KMS-11 (cell line): ENCODE data around the gene SLC35F3.

ENCODE experiments used
- H2AFZ ChIP-seq: fragments of 200-600 bp; sonication (generic); 2 replicates; pipeline ENCODE4 v1.6.1; 2016; ENCODE audit warnings: antibody characterized with exemption, mixed run types, low read depth
- H3K27ac ChIP-seq: fragments of 200-600 bp; sonication (generic); 2 replicates; pipeline ENCODE4 v1.6.1; 2016; ENCODE audit warnings: mild to moderate bottlenecking, mixed run types
- H3K27me3 ChIP-seq: fragments of 200-600 bp; sonication (generic); 2 replicates; pipeline ENCODE4 v1.6.1; 2017; ENCODE audit warnings: mild to moderate bottlenecking, low read depth, mixed run types, moderate library complexity; ENCODE audit not compliant: insufficient read depth
- H3K36me3 ChIP-seq: fragments of 200-600 bp; sonication (generic); 2 replicates; pipeline ENCODE4 v1.6.1; 2017; ENCODE audit warnings: mild to moderate bottlenecking, mixed run types; ENCODE audit not compliant: insufficient read depth
- H3K4me1 ChIP-seq: fragments of 200-600 bp; sonication (generic); 2 replicates; pipeline ENCODE4 v1.6.1; 2016; ENCODE audit warnings: mild to moderate bottlenecking, low read depth, mixed run types; ENCODE audit not compliant: poor library complexity, severe bottlenecking
- H3K4me2 ChIP-seq: fragments of 200-600 bp; sonication (generic); 2 replicates; pipeline ENCODE4 v1.7.0; 2016; ENCODE audit warnings: mild to moderate bottlenecking, mixed run types
- H3K4me3 ChIP-seq: fragments of 200-600 bp; sonication (generic); IDR thresholded peaks from 2 replicates; pipeline ENCODE4 v1.6.1; 2017; ENCODE audit warnings: low read depth, low read length, mixed read lengths; ENCODE audit not compliant: insufficient read depth
- H3K79me2 ChIP-seq: fragments of 200-600 bp; sonication (generic); 2 replicates; pipeline ENCODE4 v1.6.1; 2016; ENCODE audit warnings: low read depth, mixed run types; ENCODE audit not compliant: insufficient read depth
- H3K9ac ChIP-seq: fragments of 200-600 bp; sonication (generic); 2 replicates; pipeline ENCODE4 v1.6.1; 2016; ENCODE audit warnings: mild to moderate bottlenecking, mixed run types
- H4K20me1 ChIP-seq: fragments of 200-600 bp; sonication (generic); 2 replicates; pipeline ENCODE4 v1.6.1; 2016; ENCODE audit warnings: mild to moderate bottlenecking, mixed run types; ENCODE audit not compliant: insufficient read depth
- TF ChIP-seq, protein P1 (sequence below): fragments of 200-600 bp; sonication (generic); conservative IDR thresholded peaks from 2 replicates; pipeline ENCODE4 v1.6.1; 2017; ENCODE audit warnings: low read depth, mild to moderate bottlenecking, antibody characterized with exemption, low read length, moderate library complexity, mixed read lengths

Gene SLC35F3

GRCh38 chr1:233959102-233959501, 54.6 kb downstream of the SLC35F3 start:
- TF ChIP-seq, protein P1, sequence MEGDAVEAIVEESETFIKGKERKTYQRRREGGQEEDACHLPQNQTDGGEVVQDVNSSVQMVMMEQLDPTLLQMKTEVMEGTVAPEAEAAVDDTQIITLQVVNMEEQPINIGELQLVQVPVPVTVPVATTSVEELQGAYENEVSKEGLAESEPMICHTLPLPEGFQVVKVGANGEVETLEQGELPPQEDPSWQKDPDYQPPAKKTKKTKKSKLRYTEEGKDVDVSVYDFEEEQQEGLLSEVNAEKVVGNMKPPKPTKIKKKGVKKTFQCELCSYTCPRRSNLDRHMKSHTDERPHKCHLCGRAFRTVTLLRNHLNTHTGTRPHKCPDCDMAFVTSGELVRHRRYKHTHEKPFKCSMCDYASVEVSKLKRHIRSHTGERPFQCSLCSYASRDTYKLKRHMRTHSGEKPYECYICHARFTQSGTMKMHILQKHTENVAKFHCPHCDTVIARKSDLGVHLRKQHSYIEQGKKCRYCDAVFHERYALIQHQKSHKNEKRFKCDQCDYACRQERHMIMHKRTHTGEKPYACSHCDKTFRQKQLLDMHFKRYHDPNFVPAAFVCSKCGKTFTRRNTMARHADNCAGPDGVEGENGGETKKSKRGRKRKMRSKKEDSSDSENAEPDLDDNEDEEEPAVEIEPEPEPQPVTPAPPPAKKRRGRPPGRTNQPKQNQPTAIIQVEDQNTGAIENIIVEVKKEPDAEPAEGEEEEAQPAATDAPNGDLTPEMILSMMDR = no peak
- H2AFZ ChIP-seq = no peak overlapping the region
- H3K79me2 ChIP-seq = no peaks in the 10 kb centered on the region
- no peaks in the 10 kb centered on the region for H3K4me1 ChIP-seq
- no peaks in the 10 kb centered on the region for H3K27me3 ChIP-seq
- no peak overlapping the region for H3K4me2 ChIP-seq
- H3K9ac ChIP-seq = no peak overlapping the region
- no peaks in the 10 kb centered on the region for H4K20me1 ChIP-seq
- H3K4me3 ChIP-seq = no peak overlapping the region
- no peaks in the 10 kb centered on the region for H3K36me3 ChIP-seq
- no peak overlapping the region for H3K27ac ChIP-seq

GRCh38 chr1:233959971-233960370, 55.5 kb downstream of the SLC35F3 start:
- Histone ChIP-seq H3K27me3 (no peaks in the 10 kb centered on the region), H3K9ac (no peak overlapping the region), H3K4me2 (no peak overlapping the region), H3K27ac (no peak overlapping the region), H3K4me3 (no peak overlapping the region), H2AFZ (no peak overlapping the region), H4K20me1 (no peaks in the 10 kb centered on the region), H3K36me3 (no peaks in the 10 kb centered on the region), H3K4me1 (no peaks in the 10 kb centered on the region), H3K79me2 (no peaks in the 10 kb centered on the region)
- TF ChIP-seq, protein P1 = no peak

- no peak overlapping the region for H3K4me3 ChIP-seq
- no peaks in the 10 kb centered on the region for H3K36me3 ChIP-seq
- H3K9ac ChIP-seq = no peak overlapping the region
- no peak overlapping the region for H3K27ac ChIP-seq
- no peak overlapping the region for H3K4me2 ChIP-seq
- no peaks in the 10 kb centered on the region for H3K4me1 ChIP-seq
- TF ChIP-seq, protein P1 = no peak
- H4K20me1 ChIP-seq = no peaks in the 10 kb centered on the region
- no peaks in the 10 kb centered on the region for H3K27me3 ChIP-seq
- H2AFZ ChIP-seq = no peak overlapping the region
- no peaks in the 10 kb centered on the region for H3K79me2 ChIP-seq
These were observed 55.9 kb downstream of the SLC35F3 start for GRCh38 chr1:233960386-233960785.

DNA sequence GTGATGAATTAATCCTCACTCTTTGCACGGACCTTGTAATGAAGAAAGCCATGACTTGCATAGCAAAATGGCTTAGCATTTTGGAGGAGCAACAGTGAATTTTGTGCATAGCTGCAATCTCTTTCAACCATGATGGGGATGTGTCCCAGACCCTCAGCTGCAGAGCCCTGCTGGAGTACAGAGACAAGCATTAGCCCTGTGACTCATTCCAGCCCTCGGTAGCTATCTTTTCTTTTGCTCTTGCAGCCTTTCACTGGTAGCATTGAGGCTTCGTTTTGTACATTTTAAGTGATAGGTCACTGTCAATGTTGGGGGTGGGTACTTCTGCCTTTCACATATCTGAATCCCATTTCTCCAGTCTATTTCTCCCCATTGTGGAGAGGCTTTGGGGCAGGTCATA, 58.4 kb downstream of the SLC35F3 start:
- H3K36me3 ChIP-seq = no peaks in the 10 kb centered on the region
- no peaks in the 10 kb centered on the region for H3K27me3 ChIP-seq
- no peaks in the 10 kb centered on the region for H3K79me2 ChIP-seq
- no peaks in the 10 kb centered on the region for H4K20me1 ChIP-seq
- no peak overlapping the region for H2AFZ ChIP-seq
- H3K4me3 ChIP-seq = no peak overlapping the region
- H3K9ac ChIP-seq = no peak overlapping the region
- no peaks in the 10 kb centered on the region for H3K4me1 ChIP-seq
- no peak overlapping the region for H3K4me2 ChIP-seq
- H3K27ac ChIP-seq = no peak overlapping the region
- TF ChIP-seq, protein P1 = no peak
